ENCODE measurements around the gene GNG13.

DNA sequence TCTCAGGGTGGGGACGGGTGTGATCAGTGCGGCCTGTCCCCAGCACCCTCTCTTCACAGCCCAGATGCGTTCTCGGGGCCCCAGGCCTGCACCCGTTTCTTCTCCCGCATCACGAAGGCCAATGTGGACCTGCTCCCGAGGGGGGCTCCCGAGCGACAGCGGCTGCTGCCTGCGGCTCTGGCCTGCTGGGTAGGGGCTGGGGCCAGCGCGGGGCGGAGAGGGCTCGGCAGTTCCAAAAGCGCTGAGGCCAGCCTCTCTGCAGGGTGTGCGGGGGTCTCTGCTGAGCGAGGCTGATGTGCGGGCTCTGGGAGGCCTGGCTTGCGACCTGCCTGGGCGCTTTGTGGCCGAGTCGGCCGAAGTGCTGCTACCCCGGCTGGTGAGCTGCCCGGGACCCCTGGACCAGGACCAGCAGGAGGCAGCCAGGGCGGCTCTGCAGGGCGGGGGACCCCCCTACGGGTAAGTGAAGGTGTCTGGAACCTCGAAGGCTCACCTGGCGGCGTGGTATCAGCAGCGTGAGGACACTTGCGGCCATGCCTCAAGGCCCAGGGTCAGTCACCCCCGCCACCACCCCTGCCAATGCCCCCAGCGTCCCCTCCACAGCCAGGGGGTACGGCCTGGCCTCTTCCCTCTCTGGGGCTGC, 35.6 kb downstream of the GNG13 start:
- TF ChIP-seq, protein P1, sequence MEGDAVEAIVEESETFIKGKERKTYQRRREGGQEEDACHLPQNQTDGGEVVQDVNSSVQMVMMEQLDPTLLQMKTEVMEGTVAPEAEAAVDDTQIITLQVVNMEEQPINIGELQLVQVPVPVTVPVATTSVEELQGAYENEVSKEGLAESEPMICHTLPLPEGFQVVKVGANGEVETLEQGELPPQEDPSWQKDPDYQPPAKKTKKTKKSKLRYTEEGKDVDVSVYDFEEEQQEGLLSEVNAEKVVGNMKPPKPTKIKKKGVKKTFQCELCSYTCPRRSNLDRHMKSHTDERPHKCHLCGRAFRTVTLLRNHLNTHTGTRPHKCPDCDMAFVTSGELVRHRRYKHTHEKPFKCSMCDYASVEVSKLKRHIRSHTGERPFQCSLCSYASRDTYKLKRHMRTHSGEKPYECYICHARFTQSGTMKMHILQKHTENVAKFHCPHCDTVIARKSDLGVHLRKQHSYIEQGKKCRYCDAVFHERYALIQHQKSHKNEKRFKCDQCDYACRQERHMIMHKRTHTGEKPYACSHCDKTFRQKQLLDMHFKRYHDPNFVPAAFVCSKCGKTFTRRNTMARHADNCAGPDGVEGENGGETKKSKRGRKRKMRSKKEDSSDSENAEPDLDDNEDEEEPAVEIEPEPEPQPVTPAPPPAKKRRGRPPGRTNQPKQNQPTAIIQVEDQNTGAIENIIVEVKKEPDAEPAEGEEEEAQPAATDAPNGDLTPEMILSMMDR (IDR thresholded peaks at IDR 0.05; ENCODE audit: insufficient read depth, low read depth, low read length) = no peak
- TF ChIP-seq EZH2 (IDR thresholded peaks at IDR 0.05; ENCODE audit: insufficient read depth, low read length) = no peak

Data from astrocyte (in vitro differentiated cells and primary cell).